GM19438 (cell line): ENCODE measurements around the gene GPC5.

Experiments used
- ATAC-seq: cut with Tn5 transposase; IDR thresholded peaks from one replicate; pipeline ENCODE4 v1.9.1; 2021; ENCODE audit warnings: low read depth; ENCODE audit not compliant: unreplicated experiment

Gene GPC5

GRCh38 chr13:91701975-91702374 is 303.6 kb downstream of the GPC5 start:
- ATAC-seq: no peak

- no peak for ATAC-seq
These were observed 304.0 kb downstream of the GPC5 start for GRCh38 chr13:91702411-91702810.

- no peak for ATAC-seq
These were observed 306.0 kb downstream of the GPC5 start for GRCh38 chr13:91704398-91704797.

GRCh38 chr13:91708558-91708957 is 310.1 kb downstream of the GPC5 start:
- ATAC-seq: no peak

GRCh38 chr13:91709180-91709579 is 310.8 kb downstream of the GPC5 start:
- no peak for ATAC-seq

DNA sequence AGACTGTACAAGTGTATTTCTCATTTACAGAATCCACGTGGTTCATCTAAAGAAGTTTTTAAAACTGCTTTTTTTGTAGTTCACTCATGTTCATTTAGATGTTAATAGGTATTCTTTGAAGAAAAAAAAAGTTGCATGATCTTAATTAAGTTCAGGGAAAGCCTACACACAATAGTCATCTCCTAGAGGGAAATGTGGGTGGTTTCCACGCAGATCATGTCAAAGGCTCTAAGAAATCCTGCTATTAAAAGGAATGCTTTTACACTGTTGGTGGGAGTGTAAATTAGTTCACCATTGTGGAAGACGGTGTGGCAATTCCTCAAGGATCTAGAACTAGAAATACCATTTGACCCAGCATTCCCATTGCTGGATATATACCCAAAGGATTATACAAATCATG is 312.3 kb downstream of the GPC5 start:
- ATAC-seq: no peak

DNA sequence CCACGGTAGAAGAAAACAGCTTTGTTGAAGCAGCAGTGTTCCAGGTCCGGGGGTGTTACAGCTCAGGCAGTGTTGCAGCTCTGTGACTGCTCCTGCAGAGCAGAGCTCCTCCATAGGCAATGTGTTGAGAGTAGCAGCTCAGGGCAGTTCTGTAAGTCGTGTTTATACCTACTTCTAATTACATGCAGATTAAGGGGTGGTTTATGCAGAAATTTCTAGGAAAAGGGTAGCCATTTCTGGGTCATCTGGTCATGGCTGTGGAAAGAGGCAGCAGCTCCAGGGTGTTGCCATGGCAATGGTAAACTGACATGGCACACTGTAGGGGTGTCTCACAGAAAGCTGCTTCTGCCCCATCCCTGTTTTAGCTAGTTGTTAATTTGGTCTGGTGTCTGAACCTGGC is 316.4 kb downstream of the GPC5 start:
- ATAC-seq: no peak

- ATAC-seq: no peak
These were observed 318.1 kb downstream of the GPC5 start for GRCh38 chr13:91716436-91717065.

DNA sequence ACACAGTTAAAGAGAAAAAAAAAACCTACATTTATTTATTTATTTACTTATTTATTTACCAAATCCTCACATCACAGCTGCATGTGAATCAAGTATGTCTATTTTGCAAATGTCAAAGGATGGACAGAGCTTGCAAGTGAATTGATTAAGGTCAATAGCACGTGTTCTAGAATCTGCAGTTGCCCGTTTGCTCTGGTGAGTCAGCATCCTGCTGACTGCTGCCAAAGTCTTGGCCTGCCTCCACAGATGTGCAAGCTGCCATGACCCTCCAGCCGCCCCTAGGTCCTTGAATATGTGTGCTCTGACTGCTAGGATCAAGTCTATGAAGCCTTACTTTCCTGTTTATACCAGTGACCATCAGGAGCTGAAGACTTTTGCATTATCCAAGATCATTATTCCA is 320.6 kb downstream of the GPC5 start:
- ATAC-seq: no peak

- no peak for ATAC-seq
These were observed 323.0 kb downstream of the GPC5 start for GRCh38 chr13:91721413-91721812.

DNA sequence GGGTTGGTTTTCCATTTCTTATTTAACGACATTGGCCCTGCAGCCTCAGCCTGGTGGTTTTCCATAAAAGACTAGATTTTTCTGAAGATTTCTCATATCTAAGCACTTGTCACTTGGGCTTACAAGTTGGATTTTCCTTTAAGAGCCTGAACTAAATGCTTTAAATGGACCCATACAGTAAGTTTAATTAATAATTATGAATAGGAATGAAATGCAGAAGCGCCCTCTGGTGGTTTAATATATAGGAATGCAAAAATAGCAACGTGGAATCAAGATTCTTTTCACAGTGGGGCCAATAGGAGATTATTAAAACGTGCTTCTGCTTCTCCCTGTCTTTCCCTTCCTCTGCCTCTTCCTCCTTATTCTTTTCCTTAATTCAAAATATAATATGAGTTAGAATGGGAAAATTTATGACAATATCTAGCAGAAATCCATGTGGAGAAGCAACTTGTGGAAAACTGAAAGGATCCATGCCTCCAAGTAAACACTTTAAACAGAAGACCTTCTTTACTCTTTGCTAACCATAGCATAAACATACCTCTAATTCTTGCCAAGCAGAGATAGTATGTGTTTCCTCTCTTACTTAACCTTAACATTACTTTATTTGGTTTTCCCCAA is 324.0 kb downstream of the GPC5 start:
- ATAC-seq: no peak

DNA sequence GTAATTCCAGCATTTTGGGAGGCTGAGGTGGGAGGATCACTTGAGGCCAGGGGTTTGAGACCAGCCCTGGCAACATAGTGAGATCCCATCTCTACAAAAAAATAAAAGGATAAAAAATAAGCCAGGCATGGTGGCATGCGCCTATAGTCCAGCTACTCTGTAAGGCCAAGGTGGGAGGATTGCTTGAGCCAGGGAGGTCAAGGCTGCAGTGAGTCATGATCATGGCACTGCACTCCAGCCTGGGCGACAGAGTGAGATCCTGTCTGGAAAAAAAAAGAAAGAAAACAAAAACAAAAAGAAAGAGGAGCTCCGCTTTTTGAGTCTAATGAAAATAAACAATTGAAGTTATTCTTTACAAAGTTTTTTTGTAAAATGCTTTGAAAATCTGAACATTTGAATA is 326.2 kb downstream of the GPC5 start:
- no peak for ATAC-seq

DNA sequence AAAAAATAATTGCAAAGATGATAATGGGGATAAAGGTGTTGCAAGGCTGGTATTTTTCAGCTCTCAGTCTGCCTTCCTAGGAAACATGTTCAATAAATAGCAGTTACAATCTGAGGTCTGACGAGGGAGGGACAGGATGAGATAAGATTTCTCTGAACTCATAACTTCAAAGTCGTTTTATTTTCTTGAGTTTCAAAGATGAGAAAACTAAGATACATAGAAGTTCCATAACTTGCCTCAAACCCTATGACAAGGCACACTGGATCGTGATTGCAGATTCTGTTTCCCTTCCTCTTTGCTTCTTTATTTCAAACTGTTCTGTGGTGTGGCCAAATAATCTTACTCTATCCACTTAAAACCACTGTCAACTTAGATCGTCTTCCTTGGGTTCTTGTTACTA is 327.2 kb downstream of the GPC5 start:
- ATAC-seq: no peak

GRCh38 chr13:91726671-91727070 is 328.2 kb downstream of the GPC5 start:
- ATAC-seq: no peak

- no peak for ATAC-seq
These were observed 331.4 kb downstream of the GPC5 start for GRCh38 chr13:91729859-91730258.

DNA sequence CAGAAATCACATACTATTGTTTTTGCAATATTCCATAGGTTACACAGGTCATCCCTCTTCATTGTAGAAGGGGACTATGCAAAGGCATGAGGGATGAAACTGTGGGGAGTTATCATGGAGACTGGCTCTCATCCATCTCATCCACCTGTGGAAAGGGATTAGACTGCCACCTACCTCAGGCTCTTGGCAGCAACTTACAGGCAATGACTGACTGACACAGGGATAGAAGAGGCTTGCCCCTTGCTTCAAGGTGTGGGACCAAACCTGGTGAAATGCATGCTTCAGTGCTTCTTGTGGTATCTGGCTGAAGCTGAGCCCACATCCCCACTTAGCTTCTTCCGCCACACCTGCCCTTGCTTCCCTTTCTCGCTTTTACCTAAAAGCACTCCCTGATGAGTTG is 341.3 kb downstream of the GPC5 start:
- no peak for ATAC-seq

DNA sequence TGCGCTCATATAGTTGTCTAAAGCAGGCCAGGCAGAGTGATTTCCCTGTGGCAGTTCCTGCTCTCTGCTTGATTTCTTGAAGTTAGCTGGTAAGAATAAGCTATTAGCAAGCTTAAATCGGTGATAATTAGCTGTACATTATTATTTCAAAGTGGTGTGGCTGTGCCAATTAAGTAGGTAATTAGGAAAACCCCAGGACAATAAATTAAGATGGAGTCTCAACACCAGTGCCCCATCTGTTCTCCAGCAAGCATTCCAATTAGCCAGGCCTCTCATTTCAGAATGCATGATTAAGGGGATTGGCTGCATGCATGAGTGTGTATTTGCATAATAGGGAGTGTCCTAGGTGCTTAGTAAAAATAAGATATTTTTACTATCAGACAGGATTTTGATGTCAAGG is 342.3 kb downstream of the GPC5 start:
- ATAC-seq: no peak

DNA sequence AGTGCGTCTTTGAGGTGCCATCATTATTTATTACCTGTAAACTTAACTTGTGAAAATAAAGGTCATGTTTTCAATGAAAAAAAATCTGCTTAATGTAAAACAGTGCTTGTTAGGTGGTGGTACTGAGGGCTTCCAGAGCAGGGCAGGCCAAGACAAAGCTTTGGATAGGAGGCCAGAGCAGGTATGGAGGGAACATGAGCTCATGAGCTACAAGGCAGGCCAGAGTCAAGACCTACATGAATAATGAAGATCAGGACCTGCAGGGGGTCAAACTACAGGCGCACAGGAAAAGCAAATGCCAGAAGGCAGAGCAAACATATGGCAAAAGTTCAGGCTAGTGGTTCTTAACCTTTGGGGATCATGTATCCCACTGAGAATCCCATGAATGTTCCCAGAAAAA is 343.5 kb downstream of the GPC5 start:
- ATAC-seq: no peak

- ATAC-seq: no peak
These were observed 345.9 kb downstream of the GPC5 start for GRCh38 chr13:91744284-91744683.

DNA sequence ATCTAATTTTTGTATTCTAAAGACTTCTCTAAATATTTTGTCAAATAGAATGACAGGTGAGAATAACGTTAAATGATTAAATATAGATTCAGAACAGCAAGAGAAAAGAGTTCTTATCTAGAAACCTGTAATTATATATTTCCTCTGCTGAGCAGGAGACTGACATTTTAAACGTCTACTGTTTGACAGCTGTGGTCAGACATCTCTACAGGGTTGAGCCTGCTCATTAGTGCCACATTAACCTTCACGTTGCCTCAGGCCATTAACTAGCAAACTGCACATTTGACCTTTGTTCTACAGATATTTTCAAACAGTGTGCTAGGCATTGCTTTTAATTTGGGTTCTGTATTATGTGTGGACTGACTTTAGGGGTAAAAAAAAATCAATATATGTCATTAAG is 347.5 kb downstream of the GPC5 start:
- ATAC-seq: no peak

GRCh38 chr13:91747186-91747585 is 348.8 kb downstream of the GPC5 start:
- ATAC-seq: no peak

DNA sequence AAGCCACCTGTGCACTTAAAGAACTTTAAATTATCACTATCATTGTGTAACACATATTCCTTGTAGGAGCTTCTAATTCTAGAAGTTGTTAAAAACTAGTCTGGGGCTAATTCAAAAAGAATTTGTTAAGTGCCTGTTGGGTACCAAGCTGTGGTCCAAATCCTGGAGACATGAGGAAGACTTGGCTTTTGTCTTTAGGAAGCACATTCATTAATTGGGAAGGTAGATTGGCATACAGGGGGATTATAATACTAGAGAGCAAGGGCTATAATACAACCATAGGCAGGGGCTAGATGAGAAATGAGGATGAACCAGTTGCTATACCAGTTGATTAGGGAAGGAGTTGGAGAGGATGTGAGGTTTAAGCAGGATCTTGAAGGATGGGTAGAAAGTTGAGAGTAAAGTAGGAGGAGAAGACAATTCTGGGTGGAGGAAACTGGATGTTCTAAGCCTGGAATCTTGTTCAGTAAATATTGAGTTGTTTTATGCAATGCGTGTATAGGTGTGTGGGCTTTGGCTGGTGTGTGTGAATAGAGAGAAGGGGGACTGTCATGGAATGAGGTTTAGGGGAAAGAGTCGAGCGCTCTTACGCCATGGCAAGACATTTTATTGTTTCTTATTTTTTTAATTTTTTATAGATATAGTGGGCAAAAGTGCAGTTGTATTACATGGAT is 350.1 kb downstream of the GPC5 start:
- ATAC-seq: no peak
